HCT116 (cell line): ENCODE measurements around the gene COA8. TPM values are rescaled to one million over a fixed set of nuclear protein-coding genes. Genes with fewer than 3 reads are reported as not detected.
A peak's percentile ranks its signal among the peaks of the same experiment; 100 is the strongest.

Experiments used
- ATAC-seq: fragments of 200-7000 bp; cut with Tn5 transposase; 2 replicates; pipeline ENCODE4 v1.9.1; 2020; ENCODE audit warnings: mild to moderate bottlenecking, moderate library complexity
- BruUV-seq: library from RNA; stranded (reverse); fragments of 400-500 nt; replicated peaks from 2 replicates; lab custom pipeline; 2021; lab: Mats Ljungman, UMichigan
- CTCF ChIA-PET: fragments of 300-600 bp; sonication (Branson Sonifier 250); formaldehyde crosslinking; loops from one replicate; lab custom pipeline; 2021; ENCODE audit warnings: antibody characterized with exemption; lab: Charles Lee
- POLR2A ChIA-PET: fragments of 300-600, 350-600 bp; sonication (Branson Sonifier 250); formaldehyde crosslinking; loops from one replicate; lab custom pipeline; 2021; ENCODE audit warnings: antibody characterized with exemption; lab: Charles Lee
- RAD21 ChIA-PET, 2 experiments: fragments of 300-600 bp; sonication (Branson Sonifier 250); formaldehyde crosslinking; loops; one replicate each; lab custom pipeline; 2023; ENCODE audit warnings: low total read pairs in 2 of 2; ENCODE audit not compliant: uncharacterized antibody in 2 of 2, unreplicated experiment in 2 of 2, low non-redundant PET in 1 of 2; lab: Charles Lee
- DNase-seq: peaks from one replicate; pipeline ENCODE4 v3.0.0-alpha.2; 2010; ENCODE audit warnings: low read depth, low spot score
- H2AFZ ChIP-seq: fragments of 200-600 bp; shearing (Covaris generic), sonication (generic); 2 replicates; pipeline ENCODE4 v1.6.1; 2017; ENCODE audit warnings: low read depth, mixed run types, mixed read lengths, antibody characterized with exemption, low read length; ENCODE audit not compliant: poor library complexity, severe bottlenecking
- H3K27ac ChIP-seq: 2 replicates; pipeline ENCODE4 v1.5.1; 2012; ENCODE audit warnings: low read depth, low read length
- H3K27me3 ChIP-seq: fragments of 200-600 bp; sonication (generic); 2 replicates; pipeline ENCODE4 v1.6.1; 2016; ENCODE audit warnings: mixed run types, low read length, mixed read lengths; ENCODE audit not compliant: insufficient read depth
- H3K36me3 ChIP-seq, 2 experiments: fragments of 200-500 bp in 1 of 2; fragments of 200-600 bp in 1 of 2; sonication (Bioruptor generic) in 1 of 2; sonication (generic) in 1 of 2; 2 replicates each; pipeline versions ENCODE4 v1.5.1 to v1.6.1; 2014 to 2016; ENCODE audit warnings: low read length in 2 of 2, inconsistent platforms in 1 of 2, mixed read lengths in 1 of 2, mixed run types in 1 of 2; ENCODE audit not compliant: insufficient read depth in 2 of 2, control insufficient read depth in 1 of 2
- H3K4me1 ChIP-seq, 2 experiments: fragments of 200-600 bp in 1 of 2; sonication (generic) in 1 of 2; 2 replicates each; pipeline versions ENCODE4 v1.5.1 to v1.6.1; 2012 to 2017; ENCODE audit warnings: low read length in 2 of 2, inconsistent platforms in 1 of 2, mild to moderate bottlenecking in 1 of 2, mixed read lengths in 1 of 2, mixed run types in 1 of 2, moderate library complexity in 1 of 2; ENCODE audit not compliant: insufficient read depth in 2 of 2, control insufficient read depth in 1 of 2
- H3K4me2 ChIP-seq: fragments of 200-600 bp; sonication (generic); 2 replicates; pipeline ENCODE4 v1.6.1; 2017; ENCODE audit warnings: mixed run types, low read length, mixed read lengths
- H3K4me3 ChIP-seq, 2 experiments: fragments of 200-600 bp in 1 of 2; sonication (generic) in 1 of 2; replicated peaks in 1 of 2; 2 replicates each; pipeline ENCODE4 v1.5.1; 2011 to 2016; ENCODE audit warnings: low read length in 2 of 2, control low read depth in 1 of 2, low read depth in 1 of 2, mild to moderate bottlenecking in 1 of 2, mixed read lengths in 1 of 2, mixed run types in 1 of 2
- H3K79me2 ChIP-seq: fragments of 200-600 bp; sonication (generic); 2 replicates; pipeline ENCODE4 v1.6.1; 2017; ENCODE audit warnings: mild to moderate bottlenecking, mixed run types, low read length, moderate library complexity, mixed read lengths; ENCODE audit not compliant: insufficient read depth
- H3K9ac ChIP-seq: fragments of 200-600 bp; sonication (generic); 2 replicates; pipeline ENCODE4 v1.6.1; 2016; ENCODE audit warnings: low read length, mixed read lengths
- H3K9me2 ChIP-seq: fragments of 200-600 bp; sonication (generic), shearing (Covaris generic); 2 replicates; pipeline ENCODE4 v1.6.1; 2017; ENCODE audit warnings: mixed run types, mild to moderate bottlenecking, moderate library complexity; ENCODE audit not compliant: insufficient read depth
- H3K9me3 ChIP-seq, 2 experiments: fragments of 200-500 bp in 1 of 2; fragments of 200-600 bp in 1 of 2; sonication (Bioruptor generic) in 1 of 2; sonication (generic) in 1 of 2; 2 replicates each; pipeline ENCODE4 v1.6.1; 2014 to 2017; ENCODE audit warnings: low read length in 2 of 2, mixed read lengths in 2 of 2, inconsistent platforms in 1 of 2, low read depth in 1 of 2, mild to moderate bottlenecking in 1 of 2, mixed run types in 1 of 2, moderate library complexity in 1 of 2; ENCODE audit not compliant: control insufficient read depth in 1 of 2, insufficient read depth in 1 of 2
- H4K20me1 ChIP-seq: fragments of 200-600 bp; sonication (generic), shearing (Covaris generic); 2 replicates; pipeline ENCODE4 v1.6.1; 2017; ENCODE audit warnings: mixed run types, mild to moderate bottlenecking, moderate library complexity; ENCODE audit not compliant: insufficient read depth
- CEBPB ChIP-seq: IDR thresholded peaks from 2 replicates; pipeline ENCODE4 v1.6.1; 2012; ENCODE audit warnings: low read depth
- CTCF ChIP-seq, 3 experiments: fragments of 200-600 bp in 1 of 3; sonication (generic) in 1 of 3; IDR thresholded peaks in 2 of 3; conservative IDR thresholded peaks in 1 of 3; 2 replicates each; pipeline ENCODE4 v1.5.1; 2012 to 2017; ENCODE audit warnings: low read depth in 2 of 3, low read length in 2 of 3, antibody characterized with exemption in 1 of 3, borderline replicate concordance in 1 of 3, control low read depth in 1 of 3, mild to moderate bottlenecking in 1 of 3, mixed read lengths in 1 of 3, mixed run types in 1 of 3, moderate library complexity in 1 of 3; ENCODE audit not compliant: insufficient read depth in 1 of 3
- EGR1 ChIP-seq: IDR thresholded peaks from 2 replicates; pipeline ENCODE4 v1.6.1; 2012; ENCODE audit warnings: low read depth
- ELF1 ChIP-seq: IDR thresholded peaks from 2 replicates; pipeline ENCODE4 v1.6.1; 2012; ENCODE audit warnings: low read depth, borderline replicate concordance
- EZH2 ChIP-seq: fragments of 200-600 bp; sonication (generic); IDR thresholded peaks from 2 replicates; pipeline ENCODE4 v1.6.1; 2017; ENCODE audit warnings: antibody characterized with exemption, mixed run types
- EZH2phosphoT487 ChIP-seq: fragments of 200-600 bp; IDR thresholded peaks from 2 replicates; pipeline ENCODE4 v1.6.1; 2018; ENCODE audit warnings: antibody characterized with exemption, borderline replicate concordance
- JUND ChIP-seq: IDR thresholded peaks from 2 replicates; pipeline ENCODE4 v1.6.1; 2012
- MAX ChIP-seq: IDR thresholded peaks from 2 replicates; pipeline ENCODE4 v1.6.1; 2012
- POLR2A ChIP-seq: IDR thresholded peaks from 2 replicates; pipeline ENCODE4 v1.7.0; 2011; ENCODE audit warnings: borderline replicate concordance; ENCODE audit not compliant: insufficient read depth, insufficient read length; ENCODE audit errors: extremely low read depth
- POLR2AphosphoS5 ChIP-seq: IDR thresholded peaks from 2 replicates; pipeline ENCODE4 v1.6.1; 2011; ENCODE audit warnings: mild to moderate bottlenecking, low read depth, low read length, moderate library complexity
- SIN3A ChIP-seq: IDR thresholded peaks from 2 replicates; pipeline ENCODE4 v1.6.1; 2012; ENCODE audit warnings: low read depth
- SP1 ChIP-seq: IDR thresholded peaks from 2 replicates; pipeline ENCODE4 v1.6.1; 2012; ENCODE audit warnings: low read depth
- TCF7L2 ChIP-seq: IDR thresholded peaks from 2 replicates; pipeline ENCODE4 v1.7.0; 2011; ENCODE audit warnings: borderline replicate concordance, inconsistent platforms; ENCODE audit not compliant: insufficient read depth, insufficient read length; ENCODE audit errors: extremely low read depth
- YY1 ChIP-seq: IDR thresholded peaks from 2 replicates; pipeline ENCODE4 v1.6.1; 2011; ENCODE audit warnings: low read length, low read depth, moderate library complexity, mild to moderate bottlenecking; ENCODE audit not compliant: insufficient replicate concordance; ENCODE audit errors: extremely low read depth
- ZBTB33 ChIP-seq: IDR thresholded peaks from 2 replicates; pipeline ENCODE4 v1.6.1; 2011; ENCODE audit warnings: mild to moderate bottlenecking, low read length, moderate library complexity; ENCODE audit not compliant: insufficient replicate concordance; ENCODE audit errors: extremely low read depth
- ZFX ChIP-seq: fragments of 450-650 bp; IDR thresholded peaks from 2 replicates; pipeline ENCODE4 v1.6.1; 2017
- ZNF274 ChIP-seq: fragments of 200-500 bp; sonication (Bioruptor generic); IDR thresholded peaks from 2 replicates; pipeline ENCODE4 v1.6.1; 2014; ENCODE audit warnings: mild to moderate bottlenecking, low read depth, low read length, inconsistent platforms
- intact Hi-C: fragments of 100-400 bp; cut with micrococcal nuclease; formaldehyde crosslinking; loops from 2 replicates; pipeline ENCODE4 v1.10.0; 2022
- total RNA-seq: library from RNA; stranded (reverse); gene quantifications from one replicate; pipeline ENCODE4 v1.2.1, GENCODE V29; 2021; ENCODE audit not compliant: unreplicated experiment
- TF ChIP-seq, protein P1 (sequence below): IDR thresholded peaks from 2 replicates; pipeline ENCODE4 v1.6.1; 2012; ENCODE audit warnings: low read depth

Gene COA8
- total RNA-seq, 1 experiment from 2014 or later, result 29.4 TPM

DNA sequence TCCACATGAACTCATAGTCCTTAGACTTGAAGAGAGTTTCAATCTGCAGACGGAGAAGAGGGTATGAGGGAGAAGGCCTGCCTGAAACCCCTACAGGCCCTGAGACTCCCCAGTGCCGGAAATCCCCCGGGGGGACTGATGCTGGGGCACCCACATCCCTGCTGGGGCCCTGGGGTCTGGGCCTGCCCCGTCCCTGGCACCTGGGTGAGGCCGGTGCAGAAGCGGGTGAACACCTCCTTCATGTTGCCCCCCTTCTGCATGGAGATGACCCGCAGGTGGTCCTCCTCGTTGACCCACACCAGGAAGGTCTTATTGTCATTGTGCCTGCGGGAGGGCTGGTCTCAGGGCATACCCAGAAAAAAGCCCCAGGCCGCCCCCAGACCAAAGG lies 42.5 kb upstream of the COA8 start:
- Histone ChIP-seq H2AFZ (no peak overlapping the region), H3K9me3 (no peaks in the 10 kb centered on the region), H4K20me1 (no peaks in the 10 kb centered on the region; the same call in 1 of the 2 replicates), H3K4me1 (peaks cover 13 to 45% of the 10 kb centered on the region in 2 experiments; a peak in 3 of 4 replicates), H3K4me2 (peak overlapping the region; percentile 95), H3K79me2 (peaks cover 16% of the 10 kb centered on the region; the same call in 1 of the 2 replicates), H3K9ac (peak overlapping the region; percentile 83; the same call in 1 of the 2 replicates), H3K36me3 (peaks cover 0 to 12% of the 10 kb centered on the region in 2 experiments; a peak in 2 of 4 replicates), H3K27me3 (no peaks in the 10 kb centered on the region), H3K27ac (peak overlapping the region; percentile 73), H3K9me2 (no peaks in the 10 kb centered on the region)
- no peak for DNase-seq
- TF ChIP-seq SP1 (no peak), EZH2 (no peak), EGR1 (no peak), ZNF274 (no peak), EZH2phosphoT487 (no peak), ZBTB33 (no peak), MAX (no peak), JUND (no peak), POLR2A (no peak), CEBPB (no peak), POLR2AphosphoS5 (no peak), TCF7L2 (no peak), CTCF (IDR thresholded peaks at IDR 0.05 in 2 of 3, conservative IDR thresholded peaks at IDR 0.05 in 1 of 3; ENCODE audit: borderline replicate concordance in 1 of 3, insufficient read depth in 1 of 3, low read depth in 2 of 3, low read length in 2 of 3) (no peak), YY1 (no peak), ELF1 (no peak), ZFX (no peak), SIN3A (no peak)
- TF ChIP-seq, protein P1, sequence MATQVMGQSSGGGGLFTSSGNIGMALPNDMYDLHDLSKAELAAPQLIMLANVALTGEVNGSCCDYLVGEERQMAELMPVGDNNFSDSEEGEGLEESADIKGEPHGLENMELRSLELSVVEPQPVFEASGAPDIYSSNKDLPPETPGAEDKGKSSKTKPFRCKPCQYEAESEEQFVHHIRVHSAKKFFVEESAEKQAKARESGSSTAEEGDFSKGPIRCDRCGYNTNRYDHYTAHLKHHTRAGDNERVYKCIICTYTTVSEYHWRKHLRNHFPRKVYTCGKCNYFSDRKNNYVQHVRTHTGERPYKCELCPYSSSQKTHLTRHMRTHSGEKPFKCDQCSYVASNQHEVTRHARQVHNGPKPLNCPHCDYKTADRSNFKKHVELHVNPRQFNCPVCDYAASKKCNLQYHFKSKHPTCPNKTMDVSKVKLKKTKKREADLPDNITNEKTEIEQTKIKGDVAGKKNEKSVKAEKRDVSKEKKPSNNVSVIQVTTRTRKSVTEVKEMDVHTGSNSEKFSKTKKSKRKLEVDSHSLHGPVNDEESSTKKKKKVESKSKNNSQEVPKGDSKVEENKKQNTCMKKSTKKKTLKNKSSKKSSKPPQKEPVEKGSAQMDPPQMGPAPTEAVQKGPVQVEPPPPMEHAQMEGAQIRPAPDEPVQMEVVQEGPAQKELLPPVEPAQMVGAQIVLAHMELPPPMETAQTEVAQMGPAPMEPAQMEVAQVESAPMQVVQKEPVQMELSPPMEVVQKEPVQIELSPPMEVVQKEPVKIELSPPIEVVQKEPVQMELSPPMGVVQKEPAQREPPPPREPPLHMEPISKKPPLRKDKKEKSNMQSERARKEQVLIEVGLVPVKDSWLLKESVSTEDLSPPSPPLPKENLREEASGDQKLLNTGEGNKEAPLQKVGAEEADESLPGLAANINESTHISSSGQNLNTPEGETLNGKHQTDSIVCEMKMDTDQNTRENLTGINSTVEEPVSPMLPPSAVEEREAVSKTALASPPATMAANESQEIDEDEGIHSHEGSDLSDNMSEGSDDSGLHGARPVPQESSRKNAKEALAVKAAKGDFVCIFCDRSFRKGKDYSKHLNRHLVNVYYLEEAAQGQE, result no peak
- TF ChIP-seq, all 23 proteins: peak for 0
- RAD21 ChIA-PET, result interaction anchor here in 1 of 2 experiments (0.9 kb wide), 1 partner anchor 27 kb away, joined by 5 read pairs; no protein-coding TSS in a partner anchor
- intact Hi-C loops, result no loop called here
- POLR2A ChIA-PET, result interaction anchor here (1.2 to 3.2 kb wide), 4 partner anchors 8 to 26 kb away, joined by 5 to 12 read pairs (median 10); partner anchors contain the start of gene TRMT61A
- CTCF ChIA-PET, result interaction anchor here (1.3 to 3.2 kb wide), 7 partner anchors 8 to 27 kb away, joined by 3 to 20 read pairs (median 7); partner anchors contain the start of gene TRMT61A
- peak overlapping the region; percentile 78 to 83; a peak in 2 of 4 replicates for H3K4me3 ChIP-seq
- BruUV-seq, result no TSS peak
- ATAC-seq, result no peak
